AG09309 (cell line): ENCODE measurements around the gene TSNAX.

ENCODE experiments used
- DNase-seq: peaks from one replicate; pipeline ENCODE4 v3.0.0-alpha.2; 2010; ENCODE audit warnings: low read depth
- H3K4me3 ChIP-seq: 2 replicates; pipeline ENCODE4 v1.5.1; 2011; ENCODE audit warnings: mild to moderate bottlenecking, low read depth, low read length, moderate library complexity; ENCODE audit not compliant: control insufficient read depth
- TF ChIP-seq, protein P1 (sequence below): IDR thresholded peaks from 2 replicates; pipeline ENCODE4 v1.5.1; 2011; ENCODE audit warnings: mild to moderate bottlenecking, low read depth, low read length, inconsistent platforms; ENCODE audit not compliant: insufficient read depth, control insufficient read depth; ENCODE audit errors: missing control alignments

TSNAX gene

DNA sequence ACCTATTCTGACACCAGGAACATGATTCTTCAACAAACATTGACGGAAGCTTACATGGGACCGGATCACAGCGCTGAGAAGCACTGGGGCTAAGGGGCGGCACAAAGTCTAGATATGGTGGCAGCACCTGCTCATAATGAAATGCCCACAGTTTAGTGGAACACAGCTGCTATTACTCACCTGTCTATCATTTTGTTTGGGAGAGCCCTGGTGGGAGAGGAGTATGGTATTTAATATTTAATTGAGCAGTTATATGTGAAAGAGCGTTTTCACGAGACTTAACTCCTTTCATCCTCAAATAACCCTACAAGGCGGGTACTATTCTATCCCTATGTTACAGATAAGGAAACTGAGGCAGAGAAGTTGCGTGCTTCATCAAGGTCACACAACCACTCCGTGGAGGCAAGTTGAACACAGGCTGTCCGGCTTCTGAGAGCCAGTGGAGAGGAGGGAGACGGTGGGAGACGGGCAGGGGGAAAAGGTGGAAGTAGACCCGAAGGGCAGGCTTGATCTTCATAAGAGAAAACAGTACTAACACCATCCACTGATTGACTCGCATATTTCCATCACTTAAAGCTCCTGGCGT is 790 bp upstream of the TSNAX start:
- TF ChIP-seq, protein P1, sequence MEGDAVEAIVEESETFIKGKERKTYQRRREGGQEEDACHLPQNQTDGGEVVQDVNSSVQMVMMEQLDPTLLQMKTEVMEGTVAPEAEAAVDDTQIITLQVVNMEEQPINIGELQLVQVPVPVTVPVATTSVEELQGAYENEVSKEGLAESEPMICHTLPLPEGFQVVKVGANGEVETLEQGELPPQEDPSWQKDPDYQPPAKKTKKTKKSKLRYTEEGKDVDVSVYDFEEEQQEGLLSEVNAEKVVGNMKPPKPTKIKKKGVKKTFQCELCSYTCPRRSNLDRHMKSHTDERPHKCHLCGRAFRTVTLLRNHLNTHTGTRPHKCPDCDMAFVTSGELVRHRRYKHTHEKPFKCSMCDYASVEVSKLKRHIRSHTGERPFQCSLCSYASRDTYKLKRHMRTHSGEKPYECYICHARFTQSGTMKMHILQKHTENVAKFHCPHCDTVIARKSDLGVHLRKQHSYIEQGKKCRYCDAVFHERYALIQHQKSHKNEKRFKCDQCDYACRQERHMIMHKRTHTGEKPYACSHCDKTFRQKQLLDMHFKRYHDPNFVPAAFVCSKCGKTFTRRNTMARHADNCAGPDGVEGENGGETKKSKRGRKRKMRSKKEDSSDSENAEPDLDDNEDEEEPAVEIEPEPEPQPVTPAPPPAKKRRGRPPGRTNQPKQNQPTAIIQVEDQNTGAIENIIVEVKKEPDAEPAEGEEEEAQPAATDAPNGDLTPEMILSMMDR: no peak

DNA sequence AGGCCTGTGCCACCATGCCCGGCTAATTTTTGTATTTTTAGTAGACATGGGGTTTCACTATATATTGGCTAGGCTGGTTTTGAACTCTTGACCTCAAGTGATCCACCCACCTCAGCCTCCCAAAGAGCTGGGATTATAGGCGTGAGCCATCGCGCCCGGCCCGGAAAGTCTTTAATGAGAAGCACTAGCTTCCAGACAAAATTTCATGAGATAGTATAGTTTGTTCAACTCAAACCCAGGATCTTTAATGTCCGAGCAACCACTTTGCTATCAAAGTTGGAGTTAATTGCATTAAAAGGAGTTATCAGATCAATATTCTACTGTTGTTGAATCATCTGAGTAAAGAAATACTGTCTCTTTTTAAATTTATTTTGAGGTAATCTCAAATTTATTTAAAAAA is 4.8 kb downstream of the TSNAX start:
- TF ChIP-seq, protein P1: no peak
- DNase-seq: no peak
- no peak overlapping the region for H3K4me3 ChIP-seq

More for the DNA sequence above, 790 bp upstream of the TSNAX start:
- H3K4me3 ChIP-seq: peak overlapping the region; percentile 70
- no peak for DNase-seq

DNA sequence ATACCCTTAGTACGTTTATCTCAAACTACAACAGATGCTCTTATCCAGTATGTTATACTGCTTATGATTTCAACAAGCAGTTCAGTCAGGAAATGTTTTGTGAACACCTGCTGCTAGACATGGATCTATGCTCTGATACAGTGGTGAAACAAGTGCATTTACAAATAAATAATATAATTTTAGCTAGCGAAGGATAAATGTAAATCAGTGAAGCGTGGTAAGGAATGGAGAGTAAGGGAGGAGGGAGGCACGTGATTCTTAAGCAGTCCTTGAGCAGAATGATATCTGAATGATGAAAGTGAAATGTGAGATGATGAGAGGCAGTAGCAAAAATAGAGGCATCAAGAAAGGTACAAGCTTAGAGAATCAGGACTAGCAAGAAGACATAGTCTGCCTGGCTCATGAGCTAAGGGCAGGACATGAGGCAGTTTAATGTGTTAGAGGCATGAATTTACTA is 6.3 kb downstream of the TSNAX start:
- no peak overlapping the region for H3K4me3 ChIP-seq
- TF ChIP-seq, protein P1: no peak
- DNase-seq: no peak

DNA sequence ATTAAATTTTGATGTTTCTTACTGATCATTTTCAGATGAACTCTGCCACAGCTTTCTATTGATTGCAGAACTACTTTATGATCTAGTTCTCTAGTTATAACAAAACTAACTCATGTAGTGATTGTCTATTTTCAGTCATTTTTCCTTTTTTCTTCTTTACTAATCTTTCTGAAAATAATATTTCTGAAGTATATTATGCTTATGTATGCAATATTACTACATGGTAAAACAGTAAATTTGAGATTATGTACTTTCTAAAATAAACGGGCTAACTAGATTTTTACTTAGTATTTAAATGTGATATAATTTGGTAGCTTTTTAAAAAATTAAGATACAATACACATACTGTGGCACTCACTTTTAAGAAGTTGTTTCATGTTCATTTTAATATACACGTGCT is 7.6 kb downstream of the TSNAX start:
- no peak overlapping the region for H3K4me3 ChIP-seq
- TF ChIP-seq, protein P1: no peak

DNA sequence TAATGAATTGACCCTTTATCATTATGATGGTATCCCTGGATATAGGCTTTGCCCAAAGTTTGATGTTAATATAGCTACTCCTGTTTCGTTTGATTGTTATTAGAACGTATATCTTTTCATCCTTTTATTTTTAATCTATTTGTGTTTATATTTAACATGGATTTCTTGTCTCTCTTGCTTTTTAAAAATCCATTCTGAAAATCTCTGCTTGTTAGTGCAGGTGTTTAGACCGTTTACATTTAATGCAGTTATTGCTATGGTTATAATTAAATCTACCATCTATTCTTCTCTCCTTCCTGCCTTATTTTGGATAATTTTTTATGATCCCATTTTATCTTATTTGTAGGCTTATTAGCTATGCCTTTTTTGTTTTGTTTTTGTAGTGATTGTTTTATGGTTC is 12.4 kb downstream of the TSNAX start:
- no peak overlapping the region for H3K4me3 ChIP-seq
- TF ChIP-seq, protein P1: no peak
- no peak for DNase-seq

More for the DNA sequence above, 7.6 kb downstream of the TSNAX start:
- DNase-seq: no peak

DNA sequence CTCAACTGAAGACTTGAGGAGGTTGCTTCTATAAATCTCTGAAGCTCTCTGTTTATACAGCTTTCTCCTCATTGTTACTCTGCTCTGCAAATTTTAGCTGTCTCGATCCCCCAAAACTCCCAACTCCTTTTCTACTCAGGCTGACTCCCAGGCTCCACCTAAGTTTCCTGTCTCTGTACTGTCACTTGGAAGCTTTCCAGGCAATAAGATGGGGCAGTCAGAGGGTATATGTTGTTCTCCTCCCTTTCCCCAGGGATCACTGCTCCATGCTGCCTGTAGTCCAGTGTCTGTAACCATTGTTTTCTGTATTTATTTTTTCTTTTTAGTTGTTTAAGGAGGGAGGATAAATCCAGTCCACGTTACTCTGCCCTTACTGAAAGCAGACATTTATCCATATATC is 13.4 kb downstream of the TSNAX start:
- H3K4me3 ChIP-seq: no peak overlapping the region
- TF ChIP-seq, protein P1: no peak
- DNase-seq: no peak
